ENCODE measurements around the gene OLIG2. TPM values are rescaled to one million over a fixed set of nuclear protein-coding genes. Genes with fewer than 3 reads are reported as not detected.
A peak's percentile ranks its signal among the peaks of the same experiment; 100 is the strongest.

OLIG2 gene
- total and polyA plus RNA-seq, 4 experiments from 2014 or later = not detected

- Mint-ChIP-seq H3K27ac (no peak overlapping the region), H3K36me3 (no peaks in the 10 kb centered on the region), H3K4me1 (peaks cover 6 to 23% (median 12%) of the 10 kb centered on the region in 4 donors), H3K4me3 (no peak overlapping the region), H3K27me3 (peaks cover 50 to 62% of the 10 kb centered on the region in 2 donors), H3K9me3 (peaks cover 0 to 12% (median 4%) of the 10 kb centered on the region in 8 donors)
- Histone ChIP-seq H3K9me3 (ENCODE audit: control insufficient read depth in 1 of 2, low read length in 2 of 2) (no peaks in the 10 kb centered on the region), H3K4me3 (ENCODE audit: low read length in 2 of 2) (no peak overlapping the region), H3K27me3 (ENCODE audit: insufficient read depth, low read length) (peaks cover 24% of the 10 kb centered on the region), H3K4me1 (ENCODE audit: insufficient read depth, low read length) (peaks cover 13% of the 10 kb centered on the region), H3K27ac (ENCODE audit: low read depth, low read length) (no peak overlapping the region), H3K36me3 (ENCODE audit: insufficient read depth, low read length) (no peaks in the 10 kb centered on the region)
- POLR2A ChIA-PET (ENCODE audit: partially characterized antibody) = no interaction called here
- intact Hi-C loops (cut with micrococcal nuclease) = no loop called here
- no peak for DNase-seq
- CTCF ChIA-PET (ENCODE audit: partially characterized antibody) = no interaction called here
Measured at GRCh38 chr21:33067043-33067442, 41.3 kb downstream of the OLIG2 start.

GRCh38 chr21:33067457-33067856 is 41.7 kb downstream of the OLIG2 start:
- Histone ChIP-seq H3K36me3 (ENCODE audit: insufficient read depth, low read length) (no peaks in the 10 kb centered on the region), H3K4me3 (ENCODE audit: low read length in 2 of 2) (no peak overlapping the region), H3K27me3 (ENCODE audit: insufficient read depth, low read length) (peaks cover 24% of the 10 kb centered on the region), H3K9me3 (ENCODE audit: control insufficient read depth in 1 of 2, low read length in 2 of 2) (no peaks in the 10 kb centered on the region), H3K4me1 (ENCODE audit: insufficient read depth, low read length) (peaks cover 15% of the 10 kb centered on the region), H3K27ac (ENCODE audit: low read depth, low read length) (no peak overlapping the region)
- H3K36me3 Mint-ChIP-seq = no peaks in the 10 kb centered on the region
- peaks cover 7 to 26% (median 15%) of the 10 kb centered on the region in 4 donors for H3K4me1 Mint-ChIP-seq
- no peak for DNase-seq
- peaks cover 0 to 12% (median 4%) of the 10 kb centered on the region in 8 donors for H3K9me3 Mint-ChIP-seq
- H3K27me3 Mint-ChIP-seq = peaks cover 53 to 63% of the 10 kb centered on the region in 2 donors
- ChIA-PET POLR2A (ENCODE audit: partially characterized antibody) (no interaction called here), CTCF (ENCODE audit: partially characterized antibody) (no interaction called here)
- intact Hi-C loops (cut with micrococcal nuclease) = no loop called here
- H3K4me3 Mint-ChIP-seq = no peak overlapping the region
- no peak overlapping the region for H3K27ac Mint-ChIP-seq

- POLR2A ChIA-PET (ENCODE audit: partially characterized antibody) = no interaction called here
- Histone ChIP-seq H3K27ac (ENCODE audit: low read depth, low read length) (no peak overlapping the region), H3K4me3 (ENCODE audit: low read length in 2 of 2) (no peak overlapping the region), H3K9me3 (ENCODE audit: control insufficient read depth in 1 of 2, low read length in 2 of 2) (no peaks in the 10 kb centered on the region), H3K27me3 (ENCODE audit: insufficient read depth, low read length) (peaks cover 30% of the 10 kb centered on the region), H3K36me3 (ENCODE audit: insufficient read depth, low read length) (no peaks in the 10 kb centered on the region), H3K4me1 (ENCODE audit: insufficient read depth, low read length) (peaks cover 15% of the 10 kb centered on the region)
- H3K4me1 Mint-ChIP-seq = peaks cover 7 to 26% (median 15%) of the 10 kb centered on the region in 4 donors
- CTCF ChIA-PET (ENCODE audit: partially characterized antibody) = no interaction called here
- H3K27ac Mint-ChIP-seq = no peak overlapping the region
- peaks cover 0 to 12% (median 4%) of the 10 kb centered on the region in 8 donors for H3K9me3 Mint-ChIP-seq
- H3K4me3 Mint-ChIP-seq = peak overlapping the region; percentile 24 to 77 (median 50)
- no peaks in the 10 kb centered on the region for H3K36me3 Mint-ChIP-seq
- peaks cover 57 to 64% of the 10 kb centered on the region in 2 donors for H3K27me3 Mint-ChIP-seq
- intact Hi-C loops (cut with micrococcal nuclease) = no loop called here
- no peak for DNase-seq
Measured at GRCh38 chr21:33069243-33069642, 43.5 kb downstream of the OLIG2 start.

- Mint-ChIP-seq H3K36me3 (no peaks in the 10 kb centered on the region), H3K27ac (no peak overlapping the region), H3K9me3 (peaks cover 0 to 12% (median 4%) of the 10 kb centered on the region in 8 donors), H3K27me3 (peaks cover 57 to 64% of the 10 kb centered on the region in 2 donors), H3K4me1 (peaks cover 7 to 26% (median 15%) of the 10 kb centered on the region in 4 donors), H3K4me3 (peak overlapping the region in 7 of 8 donors; percentile 31 to 77 (median 60))
- Histone ChIP-seq H3K36me3 (ENCODE audit: insufficient read depth, low read length) (no peaks in the 10 kb centered on the region), H3K27ac (ENCODE audit: low read depth, low read length) (no peak overlapping the region), H3K4me1 (ENCODE audit: insufficient read depth, low read length) (peaks cover 15% of the 10 kb centered on the region), H3K4me3 (ENCODE audit: low read length in 2 of 2) (no peak overlapping the region), H3K27me3 (ENCODE audit: insufficient read depth, low read length) (peaks cover 34% of the 10 kb centered on the region), H3K9me3 (ENCODE audit: control insufficient read depth in 1 of 2, low read length in 2 of 2) (no peaks in the 10 kb centered on the region)
- DNase-seq = no peak
- ChIA-PET CTCF (ENCODE audit: partially characterized antibody) (no interaction called here), POLR2A (ENCODE audit: partially characterized antibody) (no interaction called here)
- intact Hi-C loops (cut with micrococcal nuclease) = no loop called here
Measured at GRCh38 chr21:33069645-33069993, 43.9 kb downstream of the OLIG2 start.

GRCh38 chr21:33069994-33070743 is 44.4 kb downstream of the OLIG2 start, which contains the start of gene OLIG1:
TSS of gene OLIG1 (plus strand) at chr21:33070141. CDS start at chr21:33070247, 106 bp downstream.
- no peaks in the 10 kb centered on the region for H3K36me3 Mint-ChIP-seq
- H3K9me3 Mint-ChIP-seq = peaks cover 0 to 12% (median 4%) of the 10 kb centered on the region in 8 donors
- ChIA-PET POLR2A (ENCODE audit: partially characterized antibody) (no interaction called here), CTCF (ENCODE audit: partially characterized antibody) (no interaction called here)
- Histone ChIP-seq H3K36me3 (ENCODE audit: insufficient read depth, low read length) (no peaks in the 10 kb centered on the region), H3K27me3 (ENCODE audit: insufficient read depth, low read length) (peaks cover 35% of the 10 kb centered on the region), H3K4me1 (ENCODE audit: insufficient read depth, low read length) (peaks cover 15% of the 10 kb centered on the region), H3K4me3 (ENCODE audit: low read length in 2 of 2) (peak within 1 kb of the TSS in 1 of 2 donors; percentile 42), H3K9me3 (ENCODE audit: control insufficient read depth in 1 of 2, low read length in 2 of 2) (no peaks in the 10 kb centered on the region), H3K27ac (ENCODE audit: low read depth, low read length) (no peak within 1 kb of the TSS)
- peaks cover 7 to 26% (median 15%) of the 10 kb centered on the region in 4 donors for H3K4me1 Mint-ChIP-seq
- intact Hi-C loops (cut with micrococcal nuclease) = no loop called here
- peaks cover 57 to 63% of the 10 kb centered on the region in 2 donors for H3K27me3 Mint-ChIP-seq
- peak within 1 kb of the TSS; percentile 67 to 87 (median 79) for H3K4me3 Mint-ChIP-seq
- peak in 1 of 5 donors; percentile 18 for DNase-seq
- no peak within 1 kb of the TSS for H3K27ac Mint-ChIP-seq

GRCh38 chr21:33070744-33070997 is 44.9 kb downstream of the OLIG2 start:
- H3K36me3 Mint-ChIP-seq = no peaks in the 10 kb centered on the region
- Histone ChIP-seq H3K27me3 (ENCODE audit: insufficient read depth, low read length) (peaks cover 35% of the 10 kb centered on the region), H3K4me1 (ENCODE audit: insufficient read depth, low read length) (peaks cover 15% of the 10 kb centered on the region), H3K27ac (ENCODE audit: low read depth, low read length) (no peak overlapping the region), H3K9me3 (ENCODE audit: control insufficient read depth in 1 of 2, low read length in 2 of 2) (no peaks in the 10 kb centered on the region), H3K36me3 (ENCODE audit: insufficient read depth, low read length) (no peaks in the 10 kb centered on the region), H3K4me3 (ENCODE audit: low read length in 2 of 2) (no peak overlapping the region)
- POLR2A ChIA-PET (ENCODE audit: partially characterized antibody) = no interaction called here
- no peak overlapping the region for H3K27ac Mint-ChIP-seq
- CTCF ChIA-PET (ENCODE audit: partially characterized antibody) = no interaction called here
- H3K4me3 Mint-ChIP-seq = no peak overlapping the region
- peaks cover 0 to 12% (median 4%) of the 10 kb centered on the region in 8 donors for H3K9me3 Mint-ChIP-seq
- peaks cover 7 to 26% (median 15%) of the 10 kb centered on the region in 4 donors for H3K4me1 Mint-ChIP-seq
- intact Hi-C loops (cut with micrococcal nuclease) = no loop called here
- DNase-seq = no peak
- peaks cover 56 to 61% of the 10 kb centered on the region in 2 donors for H3K27me3 Mint-ChIP-seq

- H3K36me3 Mint-ChIP-seq = no peaks in the 10 kb centered on the region
- intact Hi-C loops (cut with micrococcal nuclease) = no loop called here
- POLR2A ChIA-PET (ENCODE audit: partially characterized antibody) = no interaction called here
- peaks cover 7 to 26% (median 16%) of the 10 kb centered on the region in 4 donors for H3K4me1 Mint-ChIP-seq
- no peak overlapping the region for H3K27ac ChIP-seq (ENCODE audit: low read depth, low read length)
- H3K4me3 ChIP-seq (ENCODE audit: low read length in 2 of 2) = peak overlapping the region; percentile 36 to 42
- no peaks in the 10 kb centered on the region for H3K9me3 ChIP-seq (ENCODE audit: control insufficient read depth in 1 of 2, low read length in 2 of 2)
- peak overlapping the region; percentile 67 to 88 (median 80) for H3K4me3 Mint-ChIP-seq
- CTCF ChIA-PET (ENCODE audit: partially characterized antibody) = no interaction called here
- H3K36me3 ChIP-seq (ENCODE audit: insufficient read depth, low read length) = no peaks in the 10 kb centered on the region
- peaks cover 0 to 12% (median 5%) of the 10 kb centered on the region in 8 donors for H3K9me3 Mint-ChIP-seq
- H3K27ac Mint-ChIP-seq = peak overlapping the region in 1 of 7 donors; percentile 46
- peaks cover 52 to 61% of the 10 kb centered on the region in 2 donors for H3K27me3 Mint-ChIP-seq
- H3K4me1 ChIP-seq (ENCODE audit: insufficient read depth, low read length) = peaks cover 15% of the 10 kb centered on the region
- peak in 1 of 5 donors; percentile 7 for DNase-seq
- peaks cover 35% of the 10 kb centered on the region for H3K27me3 ChIP-seq (ENCODE audit: insufficient read depth, low read length)
Measured at GRCh38 chr21:33070998-33071769, 45.4 kb downstream of the OLIG2 start.

Measured in CD4-positive, alpha-beta memory T cell (primary cell).